ENCODE data around the gene USH1C.

The USH1C gene

DNA sequence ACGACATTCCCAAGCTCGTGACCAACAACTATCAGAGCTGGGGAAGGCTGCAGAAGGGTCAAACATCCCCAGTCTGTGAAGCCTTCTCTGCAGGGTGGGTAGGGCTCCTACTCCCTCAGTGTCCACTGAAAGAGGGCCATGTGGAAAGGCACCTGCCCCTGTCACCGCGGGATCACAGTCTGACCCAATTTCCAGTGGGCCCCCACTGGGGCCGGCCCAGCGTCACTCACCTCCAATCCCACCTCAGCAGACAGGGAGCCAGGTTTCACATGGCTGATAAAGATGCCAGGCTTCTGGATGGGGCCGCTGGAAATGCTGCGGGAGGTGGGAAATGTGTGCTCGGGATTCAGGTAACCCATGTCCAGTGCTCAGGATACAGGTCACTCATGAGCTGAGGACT lies 20.0 kb downstream of the USH1C start:
- TF ChIP-seq, protein P1, sequence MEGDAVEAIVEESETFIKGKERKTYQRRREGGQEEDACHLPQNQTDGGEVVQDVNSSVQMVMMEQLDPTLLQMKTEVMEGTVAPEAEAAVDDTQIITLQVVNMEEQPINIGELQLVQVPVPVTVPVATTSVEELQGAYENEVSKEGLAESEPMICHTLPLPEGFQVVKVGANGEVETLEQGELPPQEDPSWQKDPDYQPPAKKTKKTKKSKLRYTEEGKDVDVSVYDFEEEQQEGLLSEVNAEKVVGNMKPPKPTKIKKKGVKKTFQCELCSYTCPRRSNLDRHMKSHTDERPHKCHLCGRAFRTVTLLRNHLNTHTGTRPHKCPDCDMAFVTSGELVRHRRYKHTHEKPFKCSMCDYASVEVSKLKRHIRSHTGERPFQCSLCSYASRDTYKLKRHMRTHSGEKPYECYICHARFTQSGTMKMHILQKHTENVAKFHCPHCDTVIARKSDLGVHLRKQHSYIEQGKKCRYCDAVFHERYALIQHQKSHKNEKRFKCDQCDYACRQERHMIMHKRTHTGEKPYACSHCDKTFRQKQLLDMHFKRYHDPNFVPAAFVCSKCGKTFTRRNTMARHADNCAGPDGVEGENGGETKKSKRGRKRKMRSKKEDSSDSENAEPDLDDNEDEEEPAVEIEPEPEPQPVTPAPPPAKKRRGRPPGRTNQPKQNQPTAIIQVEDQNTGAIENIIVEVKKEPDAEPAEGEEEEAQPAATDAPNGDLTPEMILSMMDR (IDR thresholded peaks at IDR 0.05; ENCODE audit: low read depth, low read length, missing control alignments): no peak
- DNase-seq (ENCODE audit: low read depth): no peak
- H3K4me3 ChIP-seq (ENCODE audit: low read depth, low read length): no peak overlapping the region

DNA sequence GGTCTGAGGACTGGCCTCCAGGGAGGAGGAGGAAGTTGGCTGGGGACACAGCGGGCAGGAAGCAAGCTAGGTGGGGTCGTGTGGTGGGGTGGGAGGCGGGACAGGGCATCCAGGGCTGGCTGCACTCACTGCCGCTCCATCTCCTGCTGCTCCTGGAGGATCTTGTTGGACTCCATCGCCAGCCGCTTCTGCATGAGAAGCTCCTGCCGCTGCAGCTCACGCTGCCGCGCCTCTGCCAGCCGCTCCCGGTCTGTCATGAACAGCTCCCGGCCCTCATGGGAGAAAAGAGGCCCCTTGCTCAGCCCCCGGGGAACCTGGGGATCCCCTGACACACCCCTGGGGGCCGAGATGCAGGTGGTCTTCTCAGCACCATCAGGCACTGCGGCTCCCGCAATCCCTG lies 21.6 kb downstream of the USH1C start:
- DNase-seq (ENCODE audit: low read depth): no peak
- no peak overlapping the region for H3K4me3 ChIP-seq (ENCODE audit: low read depth, low read length)
- TF ChIP-seq, protein P1 (IDR thresholded peaks at IDR 0.05; ENCODE audit: low read depth, low read length, missing control alignments): no peak

DNA sequence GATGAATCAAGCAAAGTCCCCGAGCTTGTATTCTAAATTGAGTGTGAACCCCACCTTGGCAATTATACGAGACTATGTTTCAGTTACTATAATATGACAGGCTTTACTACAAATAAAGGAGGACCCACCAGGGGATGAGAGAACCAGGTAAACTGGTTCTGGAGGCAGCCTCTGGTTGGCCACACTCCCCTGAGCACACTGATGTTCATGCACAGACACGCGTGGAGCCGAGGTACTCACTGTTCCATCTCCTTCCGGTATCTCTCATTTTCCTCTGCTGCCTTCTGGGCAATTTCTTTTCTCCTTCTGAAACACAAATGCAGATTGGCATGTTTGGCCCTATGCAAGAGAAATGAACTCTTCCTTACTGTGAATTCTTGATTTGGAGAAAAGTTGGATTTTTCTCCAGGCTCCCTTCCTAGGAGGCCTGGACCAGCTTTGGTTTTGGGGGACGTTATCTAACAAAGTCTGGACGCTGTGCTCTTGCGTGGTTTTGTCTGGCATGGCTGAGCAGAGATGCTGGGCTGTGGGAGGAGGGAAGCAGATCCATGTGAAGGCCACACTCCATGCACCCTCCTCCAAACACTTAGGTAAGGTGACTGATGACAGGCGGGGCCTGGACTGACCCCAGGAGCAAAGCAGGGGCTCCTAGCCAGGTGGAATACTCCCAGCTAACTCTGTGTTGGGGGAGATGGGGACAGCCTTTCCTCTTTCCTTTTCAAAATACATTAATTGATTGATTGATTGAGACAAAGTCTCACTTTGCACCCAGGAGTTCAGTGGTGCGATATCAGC lies 22.9 kb downstream of the USH1C start:
- H3K4me3 ChIP-seq (ENCODE audit: low read depth, low read length): no peak overlapping the region
- no peak for DNase-seq (ENCODE audit: low read depth)
- TF ChIP-seq, protein P1 (IDR thresholded peaks at IDR 0.05; ENCODE audit: low read depth, low read length, missing control alignments): no peak

DNA sequence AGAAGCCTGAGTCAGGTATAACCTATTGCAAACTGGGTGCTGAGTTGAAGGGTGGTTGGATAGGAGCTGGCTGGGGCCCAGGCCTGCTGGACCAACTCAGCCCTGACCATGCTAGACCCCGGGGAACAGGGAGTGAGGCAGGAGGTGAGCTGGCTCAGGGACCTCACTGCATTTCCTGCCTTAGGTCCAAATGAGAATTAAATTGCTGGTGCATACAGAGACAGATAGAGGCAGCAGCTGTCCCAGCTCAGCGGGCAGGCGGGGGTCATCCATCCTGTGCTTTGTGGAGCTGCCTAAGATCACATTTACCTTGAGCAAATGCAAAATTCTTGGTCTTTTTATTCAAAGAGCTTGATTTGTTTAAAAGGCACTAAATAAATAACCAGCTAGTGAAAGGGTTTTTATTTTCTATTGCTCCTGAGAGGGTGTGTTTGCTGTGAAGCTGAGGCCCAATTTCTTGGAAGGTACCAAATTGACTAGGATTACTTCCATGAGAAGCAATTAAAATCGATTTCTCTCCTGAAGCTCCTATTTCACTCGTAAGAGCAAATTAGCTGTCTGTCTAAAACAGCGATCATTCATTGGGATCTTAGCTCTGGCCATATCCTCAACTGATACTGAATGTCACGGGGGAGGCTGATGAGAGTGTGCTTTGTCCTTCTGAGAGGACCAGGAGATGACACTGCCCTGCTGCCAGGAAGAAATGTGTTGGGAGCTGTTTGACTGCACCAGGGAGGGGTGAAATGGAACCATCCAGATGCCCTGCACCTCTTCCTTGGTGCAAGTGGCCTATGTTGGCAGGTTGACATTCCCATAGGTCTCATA lies 24.9 kb downstream of the USH1C start:
- no peak for DNase-seq (ENCODE audit: low read depth)
- TF ChIP-seq, protein P1 (IDR thresholded peaks at IDR 0.05; ENCODE audit: low read depth, low read length, missing control alignments): no peak

DNA sequence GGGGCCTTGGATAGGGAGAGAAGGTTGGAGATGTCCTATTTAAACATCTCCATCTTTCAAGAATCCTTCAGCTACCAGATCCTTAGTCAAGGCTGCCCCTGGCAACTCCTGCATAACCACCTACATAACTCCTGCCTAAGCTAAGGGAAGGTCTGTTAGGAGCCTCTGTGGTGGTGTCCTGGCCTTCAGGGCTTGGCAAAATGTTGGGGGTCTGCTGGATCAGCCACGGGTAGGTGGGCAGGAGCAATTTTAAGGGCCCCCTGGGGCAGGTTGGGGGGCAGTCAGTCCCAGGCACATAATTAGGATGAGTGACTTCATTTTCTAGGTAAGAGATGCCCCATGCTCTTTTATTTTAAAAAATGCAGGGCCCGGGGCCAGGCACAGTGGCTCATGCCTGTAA lies 25.9 kb downstream of the USH1C start:
- no peak for DNase-seq (ENCODE audit: low read depth)

More for the DNA sequence above, 24.9 kb downstream of the USH1C start:
- H3K4me3 ChIP-seq (ENCODE audit: low read depth, low read length): no peak overlapping the region

DNA sequence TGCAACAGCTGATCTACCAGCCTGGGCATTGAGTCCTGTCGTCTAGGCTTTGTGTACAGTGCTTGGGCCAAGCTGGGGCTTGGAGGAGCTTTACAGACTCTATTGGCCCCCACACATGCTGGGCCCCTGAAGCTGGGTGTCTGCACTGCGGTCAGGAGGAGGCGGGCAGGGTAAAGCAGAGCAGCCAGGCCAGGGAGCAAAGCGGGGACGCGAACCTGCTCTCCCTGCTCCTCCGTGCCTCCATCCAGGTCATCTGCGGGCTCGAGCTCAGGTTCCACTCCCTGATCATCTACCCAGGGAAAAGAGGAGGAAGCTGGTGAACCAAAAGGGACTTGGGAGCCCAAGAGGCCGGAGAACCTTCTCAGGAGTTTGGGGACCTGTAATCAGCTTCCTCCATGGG lies 27.0 kb downstream of the USH1C start:
- no peak for DNase-seq (ENCODE audit: low read depth)
- H3K4me3 ChIP-seq (ENCODE audit: low read depth, low read length): no peak overlapping the region
- TF ChIP-seq, protein P1 (IDR thresholded peaks at IDR 0.05; ENCODE audit: low read depth, low read length, missing control alignments): no peak

More for the DNA sequence above, 25.9 kb downstream of the USH1C start:
- TF ChIP-seq, protein P1 (IDR thresholded peaks at IDR 0.05; ENCODE audit: low read depth, low read length, missing control alignments): no peak
- no peak overlapping the region for H3K4me3 ChIP-seq (ENCODE audit: low read depth, low read length)

Data from GM12864 (cell line).